GM10248 (cell line): Measurements from ENCODE around the gene BRAT1.

Source experiments
- CTCF ChIA-PET: fragments of 300-600 bp; sonication (Branson Sonifier 250); formaldehyde crosslinking; extraction: SDS; loops from one replicate; lab custom pipeline; 2021; ENCODE audit warnings: antibody characterized with exemption; lab: Yijun Ruan, JAX
- POLR2A ChIA-PET: fragments of 350-650 bp; sonication (Branson Sonifier 250); formaldehyde crosslinking; extraction: SDS; loops from one replicate; lab custom pipeline; 2020; ENCODE audit warnings: antibody characterized with exemption; lab: Yijun Ruan, JAX
- DNase-seq: peaks from one replicate; pipeline ENCODE4 v3.0.0; 2012; ENCODE audit errors: extremely low spot score
- CTCF ChIP-seq: IDR thresholded peaks from 2 replicates; pipeline ENCODE4 v1.5.1; 2012; ENCODE audit warnings: mild to moderate bottlenecking, low read depth; ENCODE audit errors: extremely low read depth, missing control alignments, control extremely low read depth

Gene BRAT1

GRCh38 chr7:2571409-2571808 is 16.1 kb upstream of the BRAT1 start:
- CTCF ChIA-PET, result interaction anchor here (1.2 kb wide), 1 partner anchor 13 kb away, joined by 4 read pairs; no protein-coding TSS in a partner anchor

GRCh38 chr7:2570021-2570420 is 14.7 kb upstream of the BRAT1 start:
- ChIA-PET POLR2A (no interaction called here), CTCF (no interaction called here)
- DNase-seq, result no peak
- no peak for TF ChIP-seq CTCF

More at GRCh38 chr7:2571409-2571808, 16.1 kb upstream of the BRAT1 start:
- no peak for DNase-seq
- POLR2A ChIA-PET, result no interaction called here
- TF ChIP-seq CTCF, result no peak

- no peak for TF ChIP-seq CTCF
- DNase-seq, result no peak
- CTCF ChIA-PET, result no interaction called here
- POLR2A ChIA-PET, result no interaction called here
These were observed 14.1 kb upstream of the BRAT1 start for GRCh38 chr7:2569421-2569820.

- POLR2A ChIA-PET, result no interaction called here
- CTCF ChIA-PET, result interaction anchor here (1.3 to 1.5 kb wide), 3 partner anchors 9 to 142 kb away, joined by 3 to 4 read pairs (median 3); partner anchors contain the start of gene IQCE
- TF ChIP-seq CTCF, result no peak
- no peak for DNase-seq
These were observed 13.3 kb upstream of the BRAT1 start for GRCh38 chr7:2568521-2569223.

DNA sequence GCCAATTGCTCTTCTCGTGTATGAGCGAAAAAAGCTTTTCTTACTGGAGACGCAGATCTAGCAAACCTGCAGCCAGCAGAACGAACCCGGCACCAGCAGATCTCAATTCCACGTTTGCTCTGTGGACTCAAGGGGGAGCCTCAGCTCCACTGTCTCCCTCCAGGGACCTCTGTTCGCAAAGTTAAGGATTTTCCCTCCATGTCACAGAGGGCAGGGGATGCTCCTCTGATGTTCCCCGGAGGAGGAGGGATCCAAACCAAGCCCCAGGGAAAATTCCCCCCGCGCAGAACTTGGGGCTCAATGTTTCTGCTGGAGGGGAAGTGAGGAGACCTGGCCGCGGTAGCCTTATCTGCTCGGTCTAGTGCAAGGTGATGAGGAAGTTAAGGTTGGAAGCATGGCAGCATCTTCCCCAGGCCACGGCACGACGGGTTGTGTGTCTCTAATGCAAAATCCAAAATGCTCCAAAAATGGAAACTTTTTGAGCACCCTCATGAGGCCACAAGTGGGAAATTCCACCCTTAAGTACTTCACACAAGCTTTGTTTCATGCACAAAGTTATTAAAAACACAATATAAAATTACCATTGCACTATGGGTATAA is 12.5 kb upstream of the BRAT1 start:
- DNase-seq, result peak; percentile 47
- ChIA-PET CTCF (interaction anchor here (0.7 to 1.5 kb wide), 8 partner anchors 8 to 143 kb away, joined by 3 to 4 read pairs (median 3); partner anchors contain the start of gene IQCE), POLR2A (no interaction called here)
- peak; percentile 55 for TF ChIP-seq CTCF

DNA sequence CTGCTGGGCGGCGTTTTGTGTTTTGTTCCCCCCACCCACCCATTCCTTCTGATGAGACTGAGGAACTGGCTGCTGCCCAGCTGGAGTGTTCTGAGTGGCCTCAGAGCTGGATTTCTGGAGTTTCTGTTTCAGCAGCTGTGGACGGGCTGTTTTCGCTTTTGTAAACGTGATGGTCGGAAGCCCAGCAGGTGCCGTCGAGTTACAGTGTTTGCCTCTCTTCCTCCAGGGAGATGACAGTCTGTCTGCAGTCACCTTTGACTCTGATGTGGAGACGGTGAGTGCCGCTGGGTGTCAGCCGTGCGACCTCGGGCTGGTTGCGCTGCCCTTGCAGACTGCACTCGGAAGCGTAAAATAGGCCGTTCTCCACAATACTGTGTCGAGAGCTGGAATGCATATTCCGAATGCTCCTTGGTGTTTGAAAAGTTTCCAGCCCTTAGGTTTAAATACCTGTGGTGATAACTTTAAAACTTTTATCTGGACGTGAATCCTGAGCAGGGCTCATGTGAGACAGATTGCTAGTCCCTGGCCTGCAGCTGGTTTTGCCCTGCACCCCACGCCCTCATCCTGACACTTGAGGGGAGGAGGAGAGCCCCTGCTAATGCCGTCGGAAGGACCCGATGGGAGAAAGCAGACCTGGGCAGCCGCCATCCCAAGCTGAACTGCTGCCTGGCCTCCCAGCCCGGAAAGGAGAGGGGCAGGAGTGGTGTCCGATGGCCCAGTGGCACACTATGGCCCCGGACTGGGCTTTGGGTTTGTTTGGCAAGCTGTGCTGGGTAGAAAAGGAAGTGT is 11.8 kb upstream of the BRAT1 start:
- POLR2A ChIA-PET, result interaction anchor here (0.6 kb wide), 1 partner anchor 87 kb away, joined by 4 read pairs; no protein-coding TSS in a partner anchor
- CTCF ChIA-PET, result interaction anchor here (0.7 to 1.5 kb wide), 9 partner anchors 8 to 143 kb away, joined by 3 to 4 read pairs (median 3); partner anchors contain the start of gene IQCE
- no peak for TF ChIP-seq CTCF
- peak; percentile 64 for DNase-seq
